GM12892 (cell line): ENCODE data around the gene BPIFA2.

ENCODE experiments used
- POLR2A ChIP-seq: IDR thresholded peaks from 2 replicates; pipeline ENCODE4 v1.6.1; 2011; ENCODE audit warnings: low read depth, low read length, control low read depth
- POLR2AphosphoS5 ChIP-seq: IDR thresholded peaks from 2 replicates; pipeline ENCODE4 v1.6.1; 2011; ENCODE audit warnings: low read depth, low read length, control low read depth
- TAF1 ChIP-seq: IDR thresholded peaks from 2 replicates; pipeline ENCODE4 v1.6.1; 2011; ENCODE audit warnings: low read depth, mild to moderate bottlenecking, control low read depth, low read length, borderline replicate concordance

GRCh38 chr20:33178726-33179125 lies 10.8 kb downstream of the BPIFA2 start:
- TF ChIP-seq POLR2A: no peak
- no peak for TF ChIP-seq POLR2AphosphoS5
- no peak for TF ChIP-seq TAF1
